Right atrium auricular region (tissue), 2 donors: Measurements from ENCODE around the gene PTRH2. TPM values are rescaled to one million over a fixed set of nuclear protein-coding genes. Genes with fewer than 3 reads are reported as not detected.
A peak's percentile ranks its signal among the peaks of the same experiment; 100 is the strongest.

Source experiments
- DNase-seq: peaks from one replicate; pipeline ENCODE4 v3.0.0-alpha.2; 2019; ENCODE audit warnings: low spot score
- H3K27ac ChIP-seq, 2 donors: fragments of 200-600 bp; sonication (generic); 1 replicate in 1 of 2; 2 replicates in 1 of 2; pipeline ENCODE4 v1.5.1; 2016 to 2019
- H3K27me3 ChIP-seq, 2 donors: fragments of 200-600 bp; sonication (generic); one replicate each; pipeline versions ENCODE4 v1.5.1 to v1.6.0; 2017 to 2019
- H3K36me3 ChIP-seq: fragments of 200-600 bp; sonication (generic); one replicate; pipeline ENCODE4 v1.5.1; 2016
- H3K4me1 ChIP-seq, 2 donors: fragments of 200-600 bp; sonication (generic); one replicate each; pipeline versions ENCODE4 v1.5.1 to v1.6.0; 2017 to 2019
- H3K4me3 ChIP-seq, 2 donors: fragments of 200-600 bp; sonication (generic); 1 replicate in 1 of 2; 2 replicates in 1 of 2; pipeline ENCODE4 v1.5.1; 2017 to 2019; ENCODE audit warnings: mild to moderate bottlenecking in 1 of 2, moderate library complexity in 1 of 2
- H3K9me3 ChIP-seq, 2 donors: fragments of 200-600 bp; sonication (generic); one replicate each; pipeline ENCODE4 v1.5.1; 2019
- CTCF ChIP-seq, 2 donors: fragments of 200-600 bp; sonication (generic); IDR thresholded peaks; one replicate each; pipeline ENCODE4 v1.5.1; 2019; ENCODE audit warnings: antibody characterized with exemption in 2 of 2
- total RNA-seq, 2 donors: library from RNA; depleted of rRNA; stranded (reverse); fragments of >200 nt; gene quantifications; one replicate each; pipeline ENCODE4 v1.1.0, GENCODE V29; 2016

The PTRH2 gene
- total RNA-seq, 2 donors from 2014 or later = 13.8 to 14.1 TPM

GRCh38 chr17:59716427-59716826 lies 9.2 kb upstream of the PTRH2 start:
- no peaks in the 10 kb centered on the region for H3K27me3 ChIP-seq
- H3K36me3 ChIP-seq = no peaks in the 10 kb centered on the region
- H3K4me1 ChIP-seq = peaks cover 0 to 7% of the 10 kb centered on the region in 2 donors
- no peak overlapping the region for H3K27ac ChIP-seq
- H3K4me3 ChIP-seq = no peak overlapping the region
- H3K9me3 ChIP-seq = no peaks in the 10 kb centered on the region
- no peak for DNase-seq
- TF ChIP-seq CTCF (IDR thresholded peaks at IDR 0.05) = no peak

GRCh38 chr17:59714255-59714654 lies 7.0 kb upstream of the PTRH2 start:
- Histone ChIP-seq H3K27me3 (no peaks in the 10 kb centered on the region), H3K9me3 (no peaks in the 10 kb centered on the region), H3K4me1 (peaks cover 0 to 18% of the 10 kb centered on the region in 2 donors), H3K4me3 (no peak overlapping the region), H3K36me3 (no peaks in the 10 kb centered on the region), H3K27ac (no peak overlapping the region)
- TF ChIP-seq CTCF (IDR thresholded peaks at IDR 0.05) = no peak
- DNase-seq = no peak

DNA sequence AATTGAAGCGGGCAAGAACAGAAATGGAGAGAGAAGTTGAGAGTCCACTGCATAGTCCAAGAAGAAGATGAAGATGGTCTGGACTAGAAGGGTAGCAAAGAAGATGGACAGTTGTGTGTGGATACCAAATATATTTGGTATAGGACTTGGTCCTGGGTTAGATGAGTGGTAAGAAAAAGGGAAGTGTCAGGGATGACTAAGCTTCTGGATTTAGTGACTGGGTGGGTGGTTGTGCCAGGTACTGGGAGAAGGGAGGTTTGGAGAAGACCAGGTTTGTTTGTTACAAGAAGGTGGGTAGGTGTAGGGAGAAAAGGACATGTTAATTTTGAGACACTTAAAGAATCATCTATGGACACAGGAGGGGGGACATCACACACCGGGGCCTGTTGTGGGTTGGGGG lies 5.6 kb upstream of the PTRH2 start:
- no peak for TF ChIP-seq CTCF (IDR thresholded peaks at IDR 0.05)
- H3K36me3 ChIP-seq = no peaks in the 10 kb centered on the region
- no peaks in the 10 kb centered on the region for H3K9me3 ChIP-seq
- H3K27ac ChIP-seq = no peak overlapping the region
- H3K4me3 ChIP-seq = no peak overlapping the region
- H3K27me3 ChIP-seq = no peaks in the 10 kb centered on the region
- H3K4me1 ChIP-seq = peaks cover 0 to 32% of the 10 kb centered on the region in 2 donors
- DNase-seq = no peak

DNA sequence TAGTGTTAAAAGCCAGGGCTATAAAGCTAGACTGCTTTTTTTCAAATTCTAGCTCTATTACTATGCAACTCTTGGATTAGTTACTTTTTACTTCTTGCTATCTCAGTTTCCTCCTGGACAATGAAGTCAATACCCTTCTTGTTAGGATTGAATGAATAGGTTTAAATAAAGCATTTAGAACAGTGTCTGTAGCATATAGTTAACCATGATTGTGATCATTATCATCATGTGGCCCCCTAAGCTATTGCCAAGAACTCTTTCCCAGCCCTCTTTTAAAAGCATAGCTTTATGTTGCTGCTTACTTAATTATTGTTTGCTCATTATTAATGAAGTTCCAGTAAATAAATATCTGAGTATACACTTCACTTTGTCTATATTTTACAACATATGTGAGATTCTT lies 4.7 kb upstream of the PTRH2 start:
- Histone ChIP-seq H3K36me3 (no peaks in the 10 kb centered on the region), H3K27ac (no peak overlapping the region), H3K27me3 (no peaks in the 10 kb centered on the region), H3K9me3 (no peaks in the 10 kb centered on the region), H3K4me3 (no peak overlapping the region), H3K4me1 (peaks cover 0 to 32% of the 10 kb centered on the region in 2 donors)
- TF ChIP-seq CTCF (IDR thresholded peaks at IDR 0.05) = no peak
- DNase-seq = no peak

DNA sequence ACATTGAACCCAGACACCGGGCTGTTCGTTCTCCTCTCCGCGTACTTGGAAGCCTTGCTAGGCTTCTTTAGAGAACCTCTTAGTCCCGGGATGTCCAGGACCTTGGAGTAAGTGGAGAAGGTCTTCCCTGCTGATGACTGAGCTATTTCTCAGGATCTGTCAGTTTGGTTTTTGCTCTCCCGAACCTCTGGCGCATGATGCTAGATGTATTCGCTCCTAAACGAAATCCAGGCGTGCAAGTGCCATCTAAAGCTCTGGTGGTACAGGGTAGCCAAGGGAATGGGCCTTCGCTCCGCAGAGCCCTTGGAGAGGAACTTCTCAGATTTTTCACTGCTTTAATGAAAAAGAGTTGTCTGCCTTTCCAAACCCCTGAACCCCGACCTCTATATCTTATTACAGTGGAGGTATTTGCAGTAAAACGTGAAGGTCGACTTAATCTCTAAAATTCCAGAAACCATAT lies 771 bp upstream of the PTRH2 start:
- peak overlapping the region; percentile 79 to 87 for H3K4me3 ChIP-seq
- no peak for TF ChIP-seq CTCF (IDR thresholded peaks at IDR 0.05)
- peak overlapping the region; percentile 94 to 95 for H3K27ac ChIP-seq
- DNase-seq = no peak
- H3K9me3 ChIP-seq = no peaks in the 10 kb centered on the region
- peaks cover 0 to 40% of the 10 kb centered on the region in 2 donors for H3K4me1 ChIP-seq
- H3K27me3 ChIP-seq = no peaks in the 10 kb centered on the region
- no peaks in the 10 kb centered on the region for H3K36me3 ChIP-seq

GRCh38 chr17:59702304-59702703 lies 4.9 kb downstream of the PTRH2 start:
- H3K9me3 ChIP-seq = no peaks in the 10 kb centered on the region
- no peak overlapping the region for H3K4me3 ChIP-seq
- H3K27me3 ChIP-seq = no peaks in the 10 kb centered on the region
- H3K36me3 ChIP-seq = peaks cover 30% of the 10 kb centered on the region
- no peak for TF ChIP-seq CTCF (IDR thresholded peaks at IDR 0.05)
- H3K4me1 ChIP-seq = peaks cover 0 to 15% of the 10 kb centered on the region in 2 donors
- no peak overlapping the region for H3K27ac ChIP-seq
- DNase-seq = no peak
